Stimulated activated naive CD8-positive, alpha-beta T cell treated with anti-CD3 and anti-CD28 coated beads, Interleukin-15, Interleukin-2, amounts not matched to agents 100 U/mL and 50 U/mL, for 24 hours (primary cell): Measurements from ENCODE around the gene COMMD4.
"Not testable (repeated sequence)": the region's sequence is repeated elsewhere in the genome, so short reads cannot be mapped to it uniquely, and the experiment has no call there.

Experiments used
- ATAC-seq: fragments of 150-1000 bp; cut with Tn5 transposase; one replicate; pipeline ENCODE4 v1.10.0; 2021
- DNase-seq: peaks from one replicate; pipeline ENCODE4 v3.0.0; 2021

Gene COMMD4

DNA sequence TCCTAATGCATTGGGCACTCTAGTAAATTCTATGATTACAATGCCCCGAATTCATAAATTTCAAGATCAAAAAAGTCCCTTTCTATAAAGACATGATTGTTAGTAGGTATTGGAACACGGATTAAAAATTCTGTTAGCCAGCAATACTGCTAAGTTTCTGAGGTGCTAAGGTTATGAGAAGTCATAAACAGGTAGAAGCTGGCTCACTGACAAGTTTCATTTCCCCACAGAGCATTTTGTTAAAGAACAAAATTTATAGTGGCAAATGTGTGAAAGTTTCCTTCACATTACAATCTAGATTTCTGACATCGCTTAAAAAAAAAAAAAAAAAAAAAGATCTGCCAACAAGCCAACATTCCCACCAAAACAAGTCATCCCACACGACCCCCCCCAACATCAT, 44.9 kb downstream of the COMMD4 start:
- ATAC-seq = no peak
- DNase-seq = no peak

- not testable (repeated sequence) for ATAC-seq, DNase-seq
Observed at GRCh38 chr15:75383986-75384385, 48.1 kb downstream of the COMMD4 start.
